ENCODE results near the gene ANTXR1. TPM values are rescaled to one million over a fixed set of nuclear protein-coding genes. Genes with fewer than 3 reads are reported as not detected.
A peak's percentile ranks its signal among the peaks of the same experiment; 100 is the strongest.

Gene ANTXR1
- total and polyA plus RNA-seq, 2 experiments from 2014 or later, result 29.1 to 34.7 TPM

GRCh38 chr2:69296421-69296820 is 283.4 kb downstream of the ANTXR1 start:
- Histone ChIP-seq H2AFZ (no peak overlapping the region), H3K4me2 (no peak overlapping the region), H3K4me3 (no peak overlapping the region), H3K9me3 (ENCODE audit: low read depth) (no peaks in the 10 kb centered on the region), H4K20me1 (ENCODE audit: insufficient read depth, poor library complexity, severe bottlenecking) (no peaks in the 10 kb centered on the region), H3K4me1 (ENCODE audit: insufficient read depth) (peaks cover 14% of the 10 kb centered on the region), H3K27me3 (no peaks in the 10 kb centered on the region), H3K36me3 (replicated peaks; ENCODE audit: insufficient read depth, low read depth) (no peaks in the 10 kb centered on the region), H3K27ac (no peak overlapping the region), H3K9me2 (replicated peaks; ENCODE audit: insufficient read depth) (no peaks in the 10 kb centered on the region), H3K79me2 (no peaks in the 10 kb centered on the region)
- TF ChIP-seq EZH2 (IDR thresholded peaks at IDR 0.05; ENCODE audit: borderline replicate concordance) (no peak), EZH2phosphoT487 (IDR thresholded peaks at IDR 0.05; ENCODE audit: low read depth, severe bottlenecking, unreplicated experiment) (no peak), CTCF (IDR thresholded peaks at IDR 0.05; ENCODE audit: poor library complexity) (no peak)
- DNase-seq (ENCODE audit: low spot score), result no peak
- WGBS (ENCODE audit: low lambda C conversion rate, missing lambda C conversion rate), result 93% methylated on average over 3 of the region's 3 CpGs

- 91% methylated on average over 12 of the region's 12 CpGs for WGBS (ENCODE audit: low lambda C conversion rate, missing lambda C conversion rate)
- no peaks in the 10 kb centered on the region for H3K79me2 ChIP-seq
- no peak overlapping the region for H2AFZ ChIP-seq
- no peak overlapping the region for H3K27ac ChIP-seq
- TF ChIP-seq EZH2 (IDR thresholded peaks at IDR 0.05; ENCODE audit: borderline replicate concordance), result no peak
- TF ChIP-seq CTCF (IDR thresholded peaks at IDR 0.05; ENCODE audit: poor library complexity), result no peak
- no peak for TF ChIP-seq EZH2phosphoT487 (IDR thresholded peaks at IDR 0.05; ENCODE audit: low read depth, severe bottlenecking, unreplicated experiment)
- no peak overlapping the region for H3K4me2 ChIP-seq
- no peaks in the 10 kb centered on the region for H3K9me3 ChIP-seq (ENCODE audit: low read depth)
- H3K9me2 ChIP-seq (replicated peaks; ENCODE audit: insufficient read depth), result no peaks in the 10 kb centered on the region
- no peaks in the 10 kb centered on the region for H4K20me1 ChIP-seq (ENCODE audit: insufficient read depth, poor library complexity, severe bottlenecking)
- H3K4me3 ChIP-seq, result no peak overlapping the region
- H3K4me1 ChIP-seq (ENCODE audit: insufficient read depth), result peaks cover 11% of the 10 kb centered on the region
- no peak for DNase-seq (ENCODE audit: low spot score)
- H3K27me3 ChIP-seq, result no peaks in the 10 kb centered on the region
- no peaks in the 10 kb centered on the region for H3K36me3 ChIP-seq (replicated peaks; ENCODE audit: insufficient read depth, low read depth)
Measured at GRCh38 chr2:69297216-69297615, 284.2 kb downstream of the ANTXR1 start.

GRCh38 chr2:69298261-69298660 is 285.3 kb downstream of the ANTXR1 start:
- WGBS (ENCODE audit: low lambda C conversion rate, missing lambda C conversion rate), result 86% methylated on average over 7 of the region's 7 CpGs
- Histone ChIP-seq H3K27ac (no peak overlapping the region), H3K36me3 (replicated peaks; ENCODE audit: insufficient read depth, low read depth) (no peaks in the 10 kb centered on the region), H3K9me2 (replicated peaks; ENCODE audit: insufficient read depth) (no peaks in the 10 kb centered on the region), H2AFZ (no peak overlapping the region), H3K79me2 (no peaks in the 10 kb centered on the region), H3K4me3 (no peak overlapping the region), H3K9me3 (ENCODE audit: low read depth) (no peaks in the 10 kb centered on the region), H3K4me2 (no peak overlapping the region), H4K20me1 (ENCODE audit: insufficient read depth, poor library complexity, severe bottlenecking) (no peaks in the 10 kb centered on the region), H3K4me1 (ENCODE audit: insufficient read depth) (peaks cover 11% of the 10 kb centered on the region), H3K27me3 (no peaks in the 10 kb centered on the region)
- TF ChIP-seq EZH2phosphoT487 (IDR thresholded peaks at IDR 0.05; ENCODE audit: low read depth, severe bottlenecking, unreplicated experiment), result no peak
- TF ChIP-seq EZH2 (IDR thresholded peaks at IDR 0.05; ENCODE audit: borderline replicate concordance), result no peak
- TF ChIP-seq CTCF (IDR thresholded peaks at IDR 0.05; ENCODE audit: poor library complexity), result no peak
- DNase-seq (ENCODE audit: low spot score), result no peak

DNA sequence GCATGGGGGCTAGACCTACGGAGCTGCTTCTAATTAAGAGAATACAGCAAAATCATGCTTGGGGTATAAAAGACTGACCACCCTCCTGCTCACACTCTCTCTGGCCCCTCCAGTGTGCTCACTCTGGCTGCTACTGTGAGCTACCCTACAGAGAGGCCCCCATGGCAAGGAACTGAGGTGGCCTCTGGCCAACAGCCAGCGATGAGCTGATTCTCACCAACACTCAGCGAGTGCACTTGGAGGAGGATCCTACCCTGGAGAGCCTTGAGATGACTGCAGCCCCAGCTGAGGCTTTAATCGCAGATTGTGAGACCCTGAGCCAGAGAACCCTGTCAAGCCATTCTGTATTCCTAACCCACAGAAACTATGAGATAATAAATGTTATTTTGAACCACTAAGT is 285.9 kb downstream of the ANTXR1 start:
- Histone ChIP-seq H3K36me3 (replicated peaks; ENCODE audit: insufficient read depth, low read depth) (no peaks in the 10 kb centered on the region), H3K4me2 (no peak overlapping the region), H3K4me1 (ENCODE audit: insufficient read depth) (peaks cover 11% of the 10 kb centered on the region), H3K27me3 (no peaks in the 10 kb centered on the region), H3K27ac (no peak overlapping the region), H4K20me1 (ENCODE audit: insufficient read depth, poor library complexity, severe bottlenecking) (no peaks in the 10 kb centered on the region), H2AFZ (no peak overlapping the region), H3K79me2 (no peaks in the 10 kb centered on the region), H3K4me3 (no peak overlapping the region), H3K9me3 (ENCODE audit: low read depth) (no peaks in the 10 kb centered on the region), H3K9me2 (replicated peaks; ENCODE audit: insufficient read depth) (no peaks in the 10 kb centered on the region)
- WGBS (ENCODE audit: low lambda C conversion rate, missing lambda C conversion rate), result 51% methylated on average over 4 of the region's 4 CpGs
- peak; percentile 38 for DNase-seq (ENCODE audit: low spot score)
- no peak for TF ChIP-seq EZH2 (IDR thresholded peaks at IDR 0.05; ENCODE audit: borderline replicate concordance)

Small RNA genes within 50 kb of the gene (microRNA-seq; reads per million reads assigned to microRNA genes)
- 3.1 reads per million for gene MIR3126

Small RNA genes within 50 kb of the gene (small RNA-seq; reads per million reads assigned to genes)
- gene MIR3126 (0.34 reads per million, percentile 15 among the genes with 10 or more reads in this experiment), gene RNA5SP96 (not detected), gene RNU6-1216P (not detected)

Other genes with a start within 250 kb of the ANTXR1 start
- gene BMP10, start 141.8 kb upstream of the ANTXR1 start, total RNA-seq, result 0.12 and 0.27 TPM in 2 replicates
- gene BMP10, start 141.8 kb upstream of the ANTXR1 start, polyA plus RNA-seq, result not detected in 2 replicates
- gene GKN2, start 60.3 kb upstream of the ANTXR1 start, total RNA-seq, result not detected in 2 replicates
- not detected in 2 replicates for gene GKN2, start 60.3 kb upstream of the ANTXR1 start, polyA plus RNA-seq
- 0.53 TPM in 1 of 2 replicates, not detected in the other for gene GKN1, start 38.5 kb upstream of the ANTXR1 start, total RNA-seq
- 0.25 and 0.79 TPM in 2 replicates for gene GKN1, start 38.5 kb upstream of the ANTXR1 start, polyA plus RNA-seq

Data from hepatocyte (in vitro differentiated cells).